CD14-positive monocyte (primary cell): Measurements from ENCODE around the gene ACTL6A. TPM values are rescaled to one million over a fixed set of nuclear protein-coding genes. Genes with fewer than 3 reads are reported as not detected.

Source experiments
- DNase-seq, 3 donors: peaks; one replicate each; pipeline ENCODE4 v3.0.0-alpha.2; 2011 to 2022
- H2AFZ ChIP-seq: 2 replicates; pipeline ENCODE4 v1.6.0; 2012; ENCODE audit warnings: mild to moderate bottlenecking, low read depth, low read length, inconsistent platforms; ENCODE audit not compliant: insufficient read depth, poor library complexity, severe bottlenecking
- H3K27ac ChIP-seq, 2 donors: 1 replicate in 1 of 2; 2 replicates in 1 of 2; pipeline ENCODE4 v1.5.1; 2012 to 2013; ENCODE audit warnings: low read length in 2 of 2, control low read depth in 1 of 2, inconsistent platforms in 1 of 2, low read depth in 1 of 2, mild to moderate bottlenecking in 1 of 2
- H3K27me3 ChIP-seq, 2 donors: one replicate each; pipeline versions ENCODE4 v1.6.0 to v1.6.1; 2011 to 2013; ENCODE audit warnings: low read length in 2 of 2; ENCODE audit not compliant: control insufficient read depth in 2 of 2, insufficient read depth in 2 of 2
- H3K36me3 ChIP-seq, 2 donors: replicated peaks in 1 of 2; 1 replicate in 1 of 2; 2 replicates in 1 of 2; pipeline versions ENCODE4 v1.5.1 to v1.6.1; 2012 to 2013; ENCODE audit warnings: low read length in 2 of 2, control low read depth in 1 of 2, inconsistent platforms in 1 of 2, mild to moderate bottlenecking in 1 of 2; ENCODE audit not compliant: insufficient read depth in 2 of 2, control insufficient read depth in 1 of 2
- H3K4me1 ChIP-seq, 2 donors: 1 replicate in 1 of 2; 2 replicates in 1 of 2; pipeline versions ENCODE4 v1.5.1 to v1.6.1; 2012 to 2013; ENCODE audit warnings: low read length in 2 of 2, control low read depth in 1 of 2, inconsistent platforms in 1 of 2, mild to moderate bottlenecking in 1 of 2, moderate library complexity in 1 of 2; ENCODE audit not compliant: insufficient read depth in 2 of 2, control insufficient read depth in 1 of 2
- H3K4me2 ChIP-seq: replicated peaks from 2 replicates; pipeline ENCODE3; 2012; ENCODE audit warnings: low read length, moderate library complexity, mild to moderate bottlenecking; ENCODE audit not compliant: poor library complexity, severe bottlenecking; ENCODE audit errors: extremely low read depth
- H3K4me3 ChIP-seq, 3 experiments: fragments of 200-600 bp in 1 of 3; sonication (generic) in 1 of 3; replicated peaks in 1 of 3; 1 replicate in 2 of 3; 2 replicates in 1 of 3; pipeline ENCODE4 v1.5.1; 2011 to 2013; ENCODE audit warnings: low read length in 3 of 3, mild to moderate bottlenecking in 3 of 3, control low read depth in 2 of 3, low read depth in 2 of 3, inconsistent platforms in 1 of 3, moderate library complexity in 1 of 3
- H3K79me2 ChIP-seq: 2 replicates; pipeline ENCODE4 v1.6.0; 2012; ENCODE audit warnings: mild to moderate bottlenecking, control low read depth, inconsistent platforms, low read length, moderate library complexity; ENCODE audit not compliant: insufficient read depth
- H3K9ac ChIP-seq: 2 replicates; pipeline ENCODE4 v1.6.0; 2017; ENCODE audit warnings: low read length, mild to moderate bottlenecking; ENCODE audit not compliant: insufficient read depth, poor library complexity, severe bottlenecking
- H3K9me3 ChIP-seq, 2 donors: replicated peaks in 1 of 2; 1 replicate in 1 of 2; 2 replicates in 1 of 2; pipeline versions ENCODE4 v1.5.1 to v1.6.1; 2012 to 2013; ENCODE audit warnings: low read length in 2 of 2, control low read depth in 1 of 2; ENCODE audit not compliant: control insufficient read depth in 1 of 2, insufficient read depth in 1 of 2
- H4K20me1 ChIP-seq: 2 replicates; pipeline ENCODE4 v1.6.0; 2012; ENCODE audit warnings: mild to moderate bottlenecking, low read length, control low read depth, moderate library complexity; ENCODE audit not compliant: insufficient read depth
- H3K27ac Mint-ChIP-seq, 7 donors: one replicate each; pipeline ENCODE4 v1.8.0; 2020; ENCODE audit warnings: mild to moderate bottlenecking in 7 of 7, mixed read lengths in 7 of 7, moderate library complexity in 6 of 7, inconsistent platforms in 2 of 7
- H3K27me3 Mint-ChIP-seq, 3 donors: one replicate each; pipeline ENCODE4 v1.8.0; 2021 to 2022; ENCODE audit warnings: low read depth in 3 of 3, mild to moderate bottlenecking in 3 of 3, mixed read lengths in 3 of 3, moderate library complexity in 3 of 3, inconsistent platforms in 1 of 3
- H3K36me3 Mint-ChIP-seq, 2 donors: one replicate each; pipeline ENCODE4 v1.8.0; 2020; ENCODE audit warnings: mixed read lengths in 2 of 2, inconsistent platforms in 1 of 2, mild to moderate bottlenecking in 1 of 2
- H3K4me1 Mint-ChIP-seq: one replicate; pipeline ENCODE4 v1.8.0; 2020; ENCODE audit warnings: mild to moderate bottlenecking, mixed read lengths
- H3K4me3 Mint-ChIP-seq, 2 donors: one replicate each; pipeline ENCODE4 v1.8.0; 2020; ENCODE audit warnings: mild to moderate bottlenecking in 2 of 2, mixed read lengths in 2 of 2, moderate library complexity in 1 of 2
- H3K9me3 Mint-ChIP-seq, 7 donors: one replicate each; pipeline ENCODE4 v1.8.0; 2020 to 2022; ENCODE audit warnings: mixed read lengths in 7 of 7, mild to moderate bottlenecking in 6 of 7, moderate library complexity in 6 of 7, inconsistent platforms in 2 of 7
- WGBS: methylation state at CpG from one replicate; pipeline ENCODE4 v1.1.5; 2013; ENCODE audit warnings: missing lambda C conversion rate; ENCODE audit not compliant: insufficient coverage; 5-methylcytosine and 5-hydroxymethylcytosine counted together
- intact Hi-C, 2 donors: fragments of 100-400 bp; cut with micrococcal nuclease; formaldehyde crosslinking; loops; one replicate each; pipeline versions ENCODE4 v1.15.0 to v1.15.1; 2023
- polyA plus RNA-seq, 3 donors: library from polyadenylated mRNA; depleted of rRNA in 1 of 3; unstranded in 2 of 3; stranded (reverse) in 1 of 3; fragments of 300-500 nt in 2 of 3; fragments of >200 nt in 1 of 3; fragmentation: Illumina TruSeq in 2 of 3; gene quantifications; 1 replicate in 2 of 3; 2 replicates in 1 of 3; pipeline ENCODE4 v1.2.3, GENCODE V29; 2012 to 2021
- small RNA-seq: library from RNA; depleted of rRNA; stranded (forward); fragments of <200 nt; gene quantifications from one replicate; pipeline ENCODE3, GENCODE V24; 2012; ENCODE audit warnings: low read depth; ENCODE audit not compliant: insufficient read length
- TF ChIP-seq, protein P1 (sequence below): fragments of 200-600 bp; IDR thresholded peaks from one replicate; pipeline ENCODE4 v1.8.0; 2022; ENCODE audit warnings: antibody characterized with exemption, mild to moderate bottlenecking

The ACTL6A gene
- polyA plus RNA-seq, 3 donors: 28.2 to 37.2 (median 35.9) TPM

DNA sequence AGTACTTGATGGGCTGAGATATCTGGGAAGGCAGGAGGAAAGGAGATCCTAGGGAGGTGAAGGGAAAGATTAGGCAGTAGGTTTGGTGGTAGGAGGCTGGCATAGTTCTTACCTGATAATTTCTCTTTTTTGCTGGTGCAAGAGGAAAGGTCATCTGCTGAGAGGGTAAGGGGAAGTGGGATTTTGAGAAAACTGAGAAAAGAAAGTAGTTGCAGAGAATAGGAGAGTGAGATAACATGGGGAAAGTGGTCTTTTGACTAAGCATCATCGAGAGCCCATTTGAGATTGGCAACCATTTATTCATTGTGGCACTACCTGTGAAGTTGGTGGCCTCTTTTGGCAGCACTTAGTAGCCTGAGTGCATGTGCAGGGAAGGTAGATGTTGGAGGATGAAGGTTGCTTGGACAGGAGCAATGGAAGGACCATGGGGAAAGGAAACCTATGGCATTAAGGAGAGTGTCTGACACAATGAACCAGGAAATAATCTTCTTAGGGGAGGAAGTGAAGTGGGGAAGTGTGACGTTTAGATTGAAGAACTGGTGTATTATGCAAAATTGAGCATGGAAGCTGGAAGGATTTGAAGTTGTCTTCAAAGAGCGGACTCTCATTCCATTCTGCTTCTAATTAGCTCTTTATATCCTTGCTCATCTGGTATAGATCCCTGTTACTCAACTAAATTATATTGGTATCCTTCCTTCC, 68.2 kb downstream of the ACTL6A start:
- Histone ChIP-seq H4K20me1 (no peaks in the 10 kb centered on the region), H3K9me3 (no peaks in the 10 kb centered on the region), H3K27ac (no peak overlapping the region), H3K4me2 (no peak overlapping the region), H3K36me3 (peaks cover 0 to 4% of the 10 kb centered on the region in 2 donors), H3K27me3 (no peaks in the 10 kb centered on the region), H3K4me3 (no peak overlapping the region), H2AFZ (no peak overlapping the region), H3K4me1 (no peaks in the 10 kb centered on the region), H3K9ac (no peak overlapping the region), H3K79me2 (no peaks in the 10 kb centered on the region)
- no peaks in the 10 kb centered on the region for H3K27me3 Mint-ChIP-seq
- DNase-seq: no peak
- TF ChIP-seq, protein P1, sequence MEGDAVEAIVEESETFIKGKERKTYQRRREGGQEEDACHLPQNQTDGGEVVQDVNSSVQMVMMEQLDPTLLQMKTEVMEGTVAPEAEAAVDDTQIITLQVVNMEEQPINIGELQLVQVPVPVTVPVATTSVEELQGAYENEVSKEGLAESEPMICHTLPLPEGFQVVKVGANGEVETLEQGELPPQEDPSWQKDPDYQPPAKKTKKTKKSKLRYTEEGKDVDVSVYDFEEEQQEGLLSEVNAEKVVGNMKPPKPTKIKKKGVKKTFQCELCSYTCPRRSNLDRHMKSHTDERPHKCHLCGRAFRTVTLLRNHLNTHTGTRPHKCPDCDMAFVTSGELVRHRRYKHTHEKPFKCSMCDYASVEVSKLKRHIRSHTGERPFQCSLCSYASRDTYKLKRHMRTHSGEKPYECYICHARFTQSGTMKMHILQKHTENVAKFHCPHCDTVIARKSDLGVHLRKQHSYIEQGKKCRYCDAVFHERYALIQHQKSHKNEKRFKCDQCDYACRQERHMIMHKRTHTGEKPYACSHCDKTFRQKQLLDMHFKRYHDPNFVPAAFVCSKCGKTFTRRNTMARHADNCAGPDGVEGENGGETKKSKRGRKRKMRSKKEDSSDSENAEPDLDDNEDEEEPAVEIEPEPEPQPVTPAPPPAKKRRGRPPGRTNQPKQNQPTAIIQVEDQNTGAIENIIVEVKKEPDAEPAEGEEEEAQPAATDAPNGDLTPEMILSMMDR: no peak
- H3K9me3 Mint-ChIP-seq: peaks cover 0 to 2% (median 0%) of the 10 kb centered on the region in 7 donors
- H3K4me1 Mint-ChIP-seq: no peaks in the 10 kb centered on the region
- WGBS: 100% methylated on average over 1 of the region's 3 CpGs
- intact Hi-C loops: no loop called here
- no peak overlapping the region for H3K4me3 Mint-ChIP-seq
- peaks cover 3 to 7% of the 10 kb centered on the region in 2 donors for H3K36me3 Mint-ChIP-seq
- H3K27ac Mint-ChIP-seq: no peak overlapping the region

Small RNA genes lying within 50 kb of the gene (small RNA-seq; reads per million reads assigned to genes)
- gene AC090425.1 (not detected), gene RF01210 (not detected)

Other genes starting within 250 kb of the ACTL6A start
- gene ZNF639, start 239.9 kb upstream of the ACTL6A start, polyA plus RNA-seq: 10 to 100 TPM in 2 of 3 donors, 1 to 10 TPM in 1; 9.4 to 17.9 (median 17.7) TPM
- 10 to 100 TPM in 2 of 3 donors, 1 to 10 TPM in 1; 5.6 to 15.2 (median 12.2) TPM for gene MFN1, start 215.2 kb upstream of the ACTL6A start, polyA plus RNA-seq
- 10 to 100 TPM; 15.4 to 65.1 (median 63.5) TPM for gene GNB4, start 111.5 kb upstream of the ACTL6A start, polyA plus RNA-seq
- gene MRPL47, start 41.7 kb downstream of the ACTL6A start, polyA plus RNA-seq: 10 to 100 TPM; 10.3 to 46.4 (median 44.3) TPM
- 100 to 1,000 TPM in 2 of 3 donors, 10 to 100 TPM in 1; 30.8 to 144 (median 132) TPM for gene NDUFB5, start 41.9 kb downstream of the ACTL6A start, polyA plus RNA-seq
- 1 to 10 TPM in 2 of 3 donors, under 1 TPM in 1; 0.31 to 1.6 (median 1.2) TPM for gene USP13, start 90.1 kb downstream of the ACTL6A start, polyA plus RNA-seq